ENCODE measurements around the gene ADAMTS20.
"Not testable (repeated sequence)": the region's sequence is repeated elsewhere in the genome, so short reads cannot be mapped to it uniquely, and the experiment has no call there.

The ADAMTS20 gene

DNA sequence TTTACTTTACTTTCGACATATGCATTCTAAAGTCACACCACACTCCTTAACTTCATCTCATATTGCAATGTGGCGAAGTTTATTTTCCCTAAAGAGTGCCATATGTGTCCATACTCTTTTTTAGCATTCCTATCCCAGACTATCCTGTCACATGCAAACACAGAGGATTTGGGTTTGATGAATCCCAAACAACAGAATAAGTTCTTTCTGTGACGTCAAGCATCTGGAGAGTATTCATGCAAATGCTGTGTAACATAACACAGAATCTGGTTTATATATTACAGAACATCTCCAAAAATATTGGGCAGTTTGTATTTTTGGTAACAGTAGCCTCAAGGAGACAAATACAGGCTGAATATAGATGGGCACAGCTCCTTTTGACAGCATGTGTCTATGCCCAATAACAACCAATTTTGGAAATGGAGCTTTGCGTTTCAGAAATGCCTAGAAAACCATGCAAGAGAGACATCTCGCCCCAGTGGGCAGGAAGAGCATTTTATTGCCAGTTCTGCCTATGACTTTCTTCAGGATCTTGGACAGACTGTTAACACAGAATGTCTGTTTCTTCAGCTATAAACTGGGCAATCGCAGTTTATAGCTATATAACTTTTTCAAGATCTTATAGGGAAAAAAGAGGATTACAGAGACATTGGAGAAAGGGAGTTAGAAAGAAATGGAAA, 190.8 kb downstream of the ADAMTS20 start:
- DNase-seq: no peak

DNA sequence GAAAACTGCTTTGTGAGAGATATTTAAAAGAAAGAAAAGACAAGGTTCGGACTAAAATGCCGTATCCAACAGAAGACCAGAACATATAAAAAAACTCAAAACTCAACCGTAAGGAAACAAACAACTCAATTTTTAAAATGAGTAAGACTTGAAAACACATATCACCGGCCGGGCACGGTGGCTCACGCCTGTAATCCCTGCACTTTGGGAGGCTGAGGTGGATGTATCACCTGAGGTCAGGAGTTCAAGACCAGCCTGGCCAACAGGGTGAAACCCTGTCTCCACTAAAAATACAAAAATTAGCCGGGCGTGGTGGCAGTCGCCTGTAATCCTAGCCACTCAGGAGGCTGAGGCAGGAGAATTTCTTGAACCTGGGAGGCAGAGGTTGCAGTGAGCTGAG, 192.0 kb downstream of the ADAMTS20 start:
- not testable (repeated sequence) for DNase-seq

DNA sequence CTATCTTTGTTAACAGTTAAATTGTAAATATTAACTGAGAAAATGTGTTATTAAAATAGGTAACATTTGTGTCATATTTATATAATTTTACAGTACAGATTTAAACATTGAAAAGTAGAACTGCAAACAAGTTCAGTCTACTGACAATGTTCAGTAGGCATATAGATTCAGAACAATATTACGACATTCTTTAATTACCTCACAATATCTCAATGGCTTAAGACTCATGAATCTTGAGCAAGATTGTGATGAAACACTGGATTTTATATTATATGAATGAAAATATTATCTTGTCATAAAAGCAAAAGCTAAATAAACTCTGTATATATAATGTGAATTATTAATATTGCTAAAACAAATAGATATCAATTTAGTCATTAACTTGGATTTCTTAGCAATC, 194.9 kb downstream of the ADAMTS20 start:
- no peak for DNase-seq

DNA sequence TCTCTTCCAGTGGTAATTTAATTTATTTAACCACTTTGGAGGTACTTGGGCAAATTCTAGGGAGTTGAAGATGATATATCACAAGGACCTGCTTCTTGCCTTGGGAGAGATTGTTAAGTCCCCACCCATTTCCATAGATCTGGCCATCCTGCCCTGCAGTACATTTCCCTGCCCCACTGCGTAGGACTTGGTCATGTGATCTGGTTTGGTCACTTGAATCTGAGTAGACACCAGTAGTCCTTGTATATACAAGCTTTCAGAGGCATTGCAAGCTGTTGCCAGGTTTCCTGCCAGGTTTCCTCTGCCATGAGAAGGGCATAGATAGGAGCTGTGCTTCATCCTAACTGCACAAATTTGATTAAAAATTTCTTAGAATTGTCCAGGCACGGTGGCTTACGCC, 200.0 kb downstream of the ADAMTS20 start:
- no peak for DNase-seq

DNA sequence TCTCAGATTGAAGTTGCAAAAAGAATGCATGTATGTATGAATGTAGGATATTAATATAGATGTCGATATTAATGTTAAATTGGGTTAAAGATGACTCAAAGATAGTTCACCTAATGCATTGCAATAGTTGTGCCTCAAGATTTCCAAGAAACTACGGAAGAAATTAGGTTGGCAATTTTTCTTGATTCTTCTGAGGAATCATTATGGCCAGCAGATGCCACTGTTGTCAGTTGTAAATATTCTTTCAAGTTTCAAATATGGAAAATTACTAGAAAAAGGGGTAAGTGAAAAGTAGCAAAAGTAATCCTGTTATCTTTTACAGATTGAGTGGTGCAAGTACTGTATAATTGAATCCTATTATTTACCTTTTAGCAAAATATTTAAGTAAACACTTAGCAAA, 202.1 kb downstream of the ADAMTS20 start:
- DNase-seq: no peak

DNA sequence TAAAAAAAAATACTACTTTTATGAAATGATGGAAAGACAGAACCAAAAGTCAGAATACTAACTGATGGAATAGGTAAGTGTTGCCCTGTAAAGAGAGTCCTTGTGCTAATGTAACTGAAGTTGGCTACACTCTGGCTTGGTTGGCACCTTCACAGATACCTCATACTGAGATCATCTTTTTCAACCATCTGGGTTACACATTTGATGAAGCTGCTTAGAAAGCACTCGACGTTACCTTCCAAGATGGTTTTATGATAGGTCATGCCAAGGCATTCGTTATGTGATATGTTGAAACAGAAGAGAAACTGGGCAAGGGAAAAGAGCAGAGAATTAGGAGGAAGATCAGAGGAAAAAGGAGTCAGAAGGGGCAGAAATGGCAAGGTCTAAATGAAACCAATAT, 203.8 kb downstream of the ADAMTS20 start:
- no peak for DNase-seq

DNA sequence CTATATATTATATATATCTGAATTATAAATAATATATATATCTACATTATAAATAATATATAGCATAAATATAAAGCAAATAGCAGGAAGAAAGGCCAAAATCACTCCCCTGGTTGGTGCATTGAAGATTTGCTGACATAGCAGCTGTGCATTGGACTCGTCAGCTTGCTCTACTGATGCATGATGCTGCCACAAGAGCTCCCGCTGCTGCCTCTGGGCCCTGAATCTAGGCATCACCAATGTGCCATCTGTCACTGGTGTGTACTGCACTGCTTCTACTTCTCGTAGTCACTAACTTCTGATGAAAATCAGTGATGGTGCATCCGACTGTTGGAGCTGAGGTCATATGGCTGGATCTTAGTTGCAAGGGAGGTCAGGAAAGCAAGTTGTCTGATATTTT, 205.0 kb downstream of the ADAMTS20 start:
- no peak for DNase-seq

DNA sequence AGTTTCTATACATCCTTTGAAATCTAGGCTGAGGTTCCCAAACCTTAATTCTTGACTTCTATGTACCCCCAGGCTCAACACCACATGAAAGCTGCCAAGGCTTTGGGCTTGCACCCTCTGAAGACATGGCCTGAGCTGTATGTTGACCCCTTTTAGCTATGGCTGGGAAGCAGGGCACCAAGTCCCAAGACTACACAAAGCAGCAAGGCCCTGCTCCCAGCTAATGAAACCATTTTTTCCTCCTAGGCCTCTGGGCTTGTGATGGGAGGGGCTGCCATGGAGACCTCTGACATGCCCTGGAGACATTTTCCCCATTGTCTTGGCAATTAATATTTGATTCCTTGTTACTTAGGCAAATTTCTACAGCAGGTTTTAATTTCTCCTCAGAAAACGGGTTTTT, 207.0 kb downstream of the ADAMTS20 start:
- DNase-seq: no peak

DNA sequence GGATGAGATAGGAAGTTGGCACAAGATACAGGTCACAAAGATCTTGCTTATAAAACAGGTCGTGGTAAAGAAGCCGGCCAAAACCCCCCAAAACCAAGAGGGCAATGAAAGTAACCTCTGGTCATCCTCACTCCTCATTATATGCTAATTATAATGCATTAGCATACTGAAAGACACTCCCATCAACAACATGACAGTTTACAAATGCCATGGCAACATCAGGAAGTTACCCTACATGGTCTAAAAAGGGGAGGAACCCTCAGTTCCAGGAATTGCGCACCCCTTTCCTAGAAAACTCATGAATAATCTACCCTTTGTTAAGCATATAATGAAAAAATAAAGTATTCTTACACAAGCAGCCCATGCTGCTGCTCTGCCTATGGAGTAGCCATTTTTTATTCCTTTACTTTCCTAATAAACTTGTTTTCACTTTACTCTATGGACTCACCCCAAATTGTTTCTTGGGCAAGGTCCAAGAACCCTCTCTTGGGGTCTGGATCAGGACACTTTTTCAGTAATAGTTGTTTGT, 210.2 kb downstream of the ADAMTS20 start:
- DNase-seq: not testable (repeated sequence)

DNA sequence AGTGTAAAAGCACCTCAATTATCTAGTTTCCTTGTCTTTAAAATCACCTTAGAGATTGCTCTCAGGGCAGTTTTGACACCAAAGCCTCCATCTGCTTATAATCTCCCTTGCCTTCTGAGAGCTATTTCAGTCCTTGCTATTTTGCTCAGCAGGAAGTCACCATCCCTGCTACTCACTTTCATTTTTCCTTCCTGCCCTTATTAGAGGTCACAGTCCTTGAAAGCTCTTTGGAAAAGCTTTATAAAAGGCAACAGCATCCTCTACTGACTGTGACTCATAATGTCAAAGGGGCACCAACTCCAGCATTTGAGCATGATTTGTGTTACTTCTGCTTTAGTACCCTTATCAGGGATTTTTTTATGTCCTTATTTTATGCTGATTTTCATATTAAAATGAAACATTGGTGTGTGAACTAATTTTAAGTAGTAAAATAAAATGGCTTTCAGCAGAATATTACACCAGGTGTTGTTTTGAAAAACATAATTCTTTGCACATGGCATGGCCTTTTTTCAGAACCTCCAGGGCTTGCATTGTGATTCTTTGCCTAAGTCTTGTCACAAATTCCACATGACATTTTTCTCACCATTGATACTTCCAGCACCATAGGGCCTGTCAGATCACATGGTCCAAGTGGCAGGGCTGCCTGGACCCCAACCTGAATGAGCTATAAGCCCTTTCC, 213.0 kb downstream of the ADAMTS20 start:
- DNase-seq: no peak

DNA sequence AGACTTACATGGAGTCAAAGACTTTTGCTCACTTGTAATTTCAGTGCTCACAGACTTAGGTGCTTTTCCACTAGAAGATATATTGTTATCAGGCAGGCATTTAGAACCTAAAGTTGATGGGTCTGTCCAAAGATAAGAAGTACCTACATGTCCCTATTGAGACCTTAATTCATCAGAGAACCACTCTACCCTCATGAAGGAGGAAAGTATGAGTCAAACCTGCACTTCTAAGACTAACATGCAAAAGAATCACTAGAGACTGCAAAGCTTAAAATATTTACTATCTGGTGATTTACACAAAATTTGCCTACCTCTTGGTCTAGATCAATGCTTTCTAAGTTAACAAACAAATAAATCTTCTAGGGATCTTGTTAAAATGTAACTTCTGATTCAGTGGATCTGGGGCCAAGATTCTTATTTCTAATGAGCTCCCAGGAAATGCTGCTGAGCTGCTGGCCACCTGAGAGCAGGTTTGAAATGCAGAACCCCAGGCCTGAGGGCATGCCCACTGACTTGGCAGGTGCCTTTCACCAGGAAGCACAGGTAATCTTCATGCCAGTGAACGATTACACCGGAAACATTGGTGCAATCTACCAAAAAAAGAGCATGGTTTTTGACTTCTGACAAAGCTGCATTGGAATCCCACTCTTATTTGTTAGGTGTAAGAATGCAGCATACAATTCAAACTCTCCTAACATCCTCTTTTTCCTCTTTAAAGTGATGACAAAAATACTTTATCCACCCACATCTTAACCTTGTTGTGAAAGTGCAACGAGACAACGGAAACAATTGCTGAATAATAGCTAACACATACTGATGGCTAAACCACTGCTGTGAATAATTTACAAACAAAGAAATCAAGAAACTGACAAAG, 214.2 kb downstream of the ADAMTS20 start:
- no peak for DNase-seq

DNA sequence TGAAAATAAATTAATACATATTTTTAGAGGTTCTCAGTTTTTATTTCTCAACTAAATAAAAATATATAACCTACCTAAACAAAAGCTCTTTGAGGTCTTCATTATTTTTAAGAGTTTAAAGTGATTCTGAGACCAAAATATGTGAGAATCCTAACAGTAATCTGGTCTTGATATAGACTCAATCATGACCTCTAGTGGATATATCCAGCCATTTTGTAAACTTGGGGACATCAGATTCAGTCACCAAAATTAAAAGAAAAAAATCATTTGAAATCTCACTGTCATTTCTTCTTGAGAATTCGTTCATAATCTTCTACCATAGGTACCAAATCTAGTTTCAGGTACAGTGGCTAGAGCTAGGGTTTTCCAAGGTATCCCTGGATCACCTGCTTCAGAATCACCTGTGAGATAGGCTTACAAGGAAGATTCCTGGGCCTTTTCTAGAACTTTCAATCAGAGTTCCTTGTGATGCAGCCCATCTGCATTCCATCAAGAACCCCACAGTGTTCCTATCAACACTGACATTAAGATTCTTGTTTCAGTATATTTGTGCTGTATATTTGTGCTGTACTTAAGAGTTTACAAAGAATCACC, 214.9 kb downstream of the ADAMTS20 start:
- DNase-seq: no peak

DNA sequence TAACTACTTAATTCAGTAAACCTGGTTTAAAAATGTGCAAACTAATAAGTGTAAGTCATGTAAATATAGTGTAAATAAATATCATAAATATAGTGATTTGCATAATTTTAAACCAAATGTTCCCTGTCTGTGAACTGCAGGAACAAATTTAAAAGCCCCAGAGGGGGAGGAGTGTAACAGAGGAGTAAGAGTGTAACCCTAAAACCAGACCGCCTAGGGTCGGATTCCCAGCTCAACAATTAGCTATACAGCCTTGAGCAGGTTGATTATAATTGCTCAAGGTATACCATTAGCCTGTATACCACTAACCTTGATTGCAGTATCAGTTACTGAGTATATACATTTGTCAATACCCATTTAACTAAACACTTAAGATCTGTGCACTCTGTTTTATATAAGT, 218.4 kb downstream of the ADAMTS20 start:
- DNase-seq: no peak

DNA sequence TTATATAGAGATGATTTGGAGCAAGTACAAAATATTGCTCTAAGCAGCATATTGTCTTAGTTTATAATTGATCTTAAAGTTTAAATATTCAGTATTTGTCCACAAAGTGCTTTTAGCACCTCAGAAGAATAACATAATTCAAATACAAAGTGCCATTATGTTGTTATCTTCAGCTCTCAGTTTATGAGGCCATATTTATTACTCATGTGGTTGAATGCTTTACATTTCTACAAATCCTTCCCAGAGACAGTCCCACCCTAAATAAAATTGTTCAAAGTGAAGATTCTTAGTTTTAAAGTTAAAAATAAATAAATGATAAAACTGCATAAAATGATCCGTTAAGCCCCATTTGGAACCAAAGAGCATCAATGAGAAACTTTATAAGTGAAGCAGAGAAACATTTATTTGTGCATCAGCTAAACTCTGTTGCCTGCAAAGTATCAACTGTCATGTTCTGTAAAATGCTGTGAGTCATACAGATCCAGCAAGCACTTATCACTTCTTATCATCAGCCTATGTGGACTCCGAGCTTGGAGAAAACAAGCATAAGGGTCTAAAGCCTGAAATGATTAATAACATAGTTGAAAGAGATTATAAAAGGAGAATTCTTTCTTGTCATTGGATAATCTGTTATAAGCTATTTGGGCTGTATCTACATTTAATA, 218.9 kb downstream of the ADAMTS20 start:
- DNase-seq: no peak

DNA sequence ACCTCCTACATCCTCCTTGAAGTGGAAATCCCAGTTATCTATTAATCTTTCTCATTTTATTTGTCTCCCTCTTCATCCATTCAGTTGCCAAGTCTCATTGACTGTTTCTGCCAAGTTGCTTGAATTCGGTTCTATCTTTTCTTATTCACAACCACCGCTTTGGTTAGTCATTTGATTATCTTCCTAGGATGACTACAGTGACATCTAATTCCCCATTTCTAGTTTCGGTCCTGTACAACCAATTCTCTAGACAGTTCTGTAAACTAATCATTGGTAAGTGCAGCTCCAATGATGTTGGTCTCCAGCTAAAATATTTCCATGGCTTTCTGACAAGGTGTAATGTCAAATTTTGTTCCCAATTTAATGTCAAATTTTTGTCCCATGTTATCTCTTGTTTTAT, 220.1 kb downstream of the ADAMTS20 start:
- DNase-seq: no peak

DNA sequence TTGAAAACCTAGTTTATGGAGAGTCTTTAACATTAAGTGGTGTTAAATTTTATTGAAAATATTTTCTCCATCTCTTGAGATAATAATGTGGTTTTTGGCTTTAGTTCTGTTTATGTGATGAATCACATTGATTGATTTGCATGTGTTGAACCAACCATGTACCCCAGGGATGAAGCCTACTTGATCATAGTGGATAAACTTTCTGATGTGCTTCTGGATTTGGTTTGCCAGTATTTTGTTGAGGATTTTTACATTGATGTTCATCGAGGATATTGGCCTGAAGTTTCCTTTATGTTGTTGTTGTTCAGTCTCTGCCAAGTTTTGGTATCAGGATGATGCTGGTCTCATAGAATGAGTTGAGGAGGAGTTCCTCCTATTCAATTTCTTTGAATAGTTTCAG, 222.6 kb downstream of the ADAMTS20 start:
- no peak for DNase-seq

DNA sequence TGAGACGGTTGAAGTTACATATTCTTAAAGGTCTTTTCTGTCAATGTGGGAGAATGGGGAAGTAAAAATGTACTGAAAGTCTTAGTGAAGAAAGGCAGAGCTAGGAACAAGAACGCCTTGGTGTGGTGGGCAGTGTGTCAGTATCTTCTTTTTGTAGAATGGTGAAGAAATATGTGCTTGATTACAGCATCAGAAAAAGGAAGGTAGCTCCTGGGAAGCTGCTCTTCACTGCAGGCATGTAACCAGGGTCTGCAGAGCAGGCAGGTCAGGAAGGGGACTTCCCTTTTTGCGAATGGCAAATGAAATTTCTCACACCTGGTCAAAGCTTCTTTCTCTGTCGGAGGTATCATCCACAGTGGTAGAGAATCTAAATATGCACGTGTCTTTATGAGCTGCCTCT, 226.2 kb downstream of the ADAMTS20 start:
- no peak for DNase-seq

DNA sequence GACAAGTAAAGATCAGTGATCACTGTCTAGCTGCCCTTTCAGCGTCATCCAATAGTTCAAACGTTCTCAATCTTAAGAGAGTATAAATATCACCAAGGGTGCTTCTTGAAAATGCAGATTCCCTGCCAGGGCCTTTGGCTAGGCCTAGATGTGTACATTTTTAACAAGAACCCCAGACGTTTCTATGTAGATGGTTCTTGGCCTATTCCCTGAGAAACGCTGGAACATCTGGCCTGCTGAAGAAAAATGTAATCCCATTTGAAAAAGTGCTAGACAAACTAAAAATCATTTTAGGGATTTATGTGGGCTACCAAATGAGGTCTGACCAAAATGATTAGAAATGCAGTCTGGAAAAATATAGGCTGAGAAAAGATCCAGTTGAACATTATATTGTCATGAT, 231.7 kb downstream of the ADAMTS20 start:
- DNase-seq: no peak

DNA sequence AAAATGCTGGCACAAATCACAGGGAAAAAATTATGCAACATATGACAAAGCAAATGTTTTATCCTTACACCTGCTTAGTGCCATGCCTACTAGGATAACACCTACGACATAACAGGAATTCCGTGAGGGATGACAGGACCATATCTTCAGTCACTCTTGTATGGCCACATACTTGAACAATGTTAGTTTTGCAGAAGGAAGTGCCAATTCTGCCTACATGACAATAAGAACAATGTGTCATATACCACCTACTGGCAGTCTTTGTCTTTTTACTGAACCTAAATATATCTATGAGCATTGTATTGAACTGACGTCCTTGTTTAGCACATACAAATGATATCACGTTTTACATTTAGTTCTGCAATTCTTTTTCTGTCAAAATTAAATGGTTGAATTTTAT, 234.0 kb downstream of the ADAMTS20 start:
- no peak for DNase-seq

DNA sequence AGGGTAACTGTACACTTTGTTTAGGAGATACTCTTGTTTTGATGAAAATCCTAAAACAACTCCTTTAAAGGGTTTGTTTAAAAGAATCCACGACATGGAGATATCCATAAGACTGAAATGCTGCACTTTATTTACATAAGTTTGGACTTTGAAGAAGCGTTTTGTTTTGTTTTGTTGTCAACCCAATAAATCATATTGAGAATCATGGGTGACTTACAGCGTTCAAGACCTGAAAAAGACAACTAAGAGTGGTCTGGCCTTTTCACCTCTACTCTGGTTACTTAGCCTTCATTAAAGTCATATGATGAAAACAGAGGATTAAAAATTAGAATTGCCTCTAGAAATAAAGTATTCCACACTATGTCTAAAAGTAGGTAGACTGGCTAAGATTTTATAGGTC, 234.8 kb downstream of the ADAMTS20 start:
- DNase-seq: no peak

DNA sequence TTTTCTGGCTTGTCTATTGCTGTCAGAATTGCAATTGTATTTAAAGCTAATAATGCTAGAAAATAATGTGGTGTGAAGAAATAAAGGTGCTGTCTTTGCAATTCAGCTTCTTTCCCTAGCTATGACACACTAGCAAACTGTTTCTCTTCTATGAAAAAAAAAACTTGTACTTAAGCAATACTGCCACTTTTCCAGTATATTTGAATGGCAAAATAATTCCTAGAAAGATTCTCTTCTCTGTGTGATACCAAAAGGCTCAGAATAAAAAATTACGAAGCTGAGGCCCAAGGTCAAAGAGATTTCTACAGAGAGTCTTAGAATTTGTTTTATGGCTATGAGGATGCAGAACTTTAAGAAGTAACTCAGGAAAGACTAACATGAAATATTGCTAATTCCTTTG, 235.5 kb downstream of the ADAMTS20 start:
- no peak for DNase-seq

DNA sequence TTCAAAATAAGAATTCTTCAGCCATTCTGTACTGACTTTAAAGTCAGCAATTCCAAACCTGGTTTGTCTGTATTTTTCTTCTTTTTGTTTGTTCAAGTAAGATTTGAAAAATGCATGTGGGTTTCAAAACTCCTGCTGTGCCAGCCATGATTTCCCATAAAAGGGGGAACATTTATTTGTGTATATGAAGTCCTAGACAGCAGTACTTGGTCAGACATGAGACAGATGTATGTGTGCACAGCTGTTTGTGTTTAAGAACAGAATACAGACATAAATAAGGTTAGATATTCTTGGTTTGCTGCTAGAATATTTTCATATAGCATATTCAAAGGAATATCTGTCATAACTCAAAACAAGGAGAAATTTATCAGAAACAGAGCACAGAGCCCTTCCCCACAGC, 236.0 kb downstream of the ADAMTS20 start:
- DNase-seq: no peak

Measured in activated CD4-positive, alpha-beta T cell treated with anti-CD3 and anti-CD28 coated beads, Interleukin-2, amount 50 U/mL, for 1 hour (primary cell).